PC-3 (cell line): ENCODE data around the gene SLIT1.

Experiments used
- EZH2 ChIP-seq: fragments of 300-600 bp; sonication (generic); IDR thresholded peaks from one replicate; pipeline ENCODE4 v1.6.1; 2017; ENCODE audit warnings: antibody characterized with exemption, mild to moderate bottlenecking, low read length; ENCODE audit not compliant: unreplicated experiment
- TF ChIP-seq, protein P1 (sequence below): fragments of 300-600 bp; sonication (generic); conservative IDR thresholded peaks from 2 replicates; pipeline ENCODE4 v1.5.1; 2017; ENCODE audit warnings: antibody characterized with exemption, low read depth, mild to moderate bottlenecking, low read length

DNA sequence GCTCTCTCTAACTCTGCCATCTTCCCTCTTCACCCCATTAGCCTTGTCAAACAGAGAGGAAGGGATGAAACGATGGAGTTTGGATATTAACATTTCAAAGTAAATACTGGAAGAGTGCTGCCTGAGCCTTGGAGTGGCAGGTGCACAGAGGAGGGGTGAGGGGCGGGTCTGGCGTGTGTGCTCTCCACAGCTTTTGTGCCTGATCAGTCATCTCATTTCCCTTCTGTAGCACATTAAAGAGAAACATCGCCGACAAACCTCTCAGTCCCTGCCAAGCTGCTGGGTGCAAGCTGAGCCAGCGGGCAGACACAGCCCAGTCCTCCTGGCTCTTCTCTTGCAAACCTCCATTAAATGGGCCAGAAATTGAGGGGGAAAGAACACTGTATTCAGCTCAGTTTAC is 76.2 kb downstream of the SLIT1 start:
- TF ChIP-seq, protein P1, sequence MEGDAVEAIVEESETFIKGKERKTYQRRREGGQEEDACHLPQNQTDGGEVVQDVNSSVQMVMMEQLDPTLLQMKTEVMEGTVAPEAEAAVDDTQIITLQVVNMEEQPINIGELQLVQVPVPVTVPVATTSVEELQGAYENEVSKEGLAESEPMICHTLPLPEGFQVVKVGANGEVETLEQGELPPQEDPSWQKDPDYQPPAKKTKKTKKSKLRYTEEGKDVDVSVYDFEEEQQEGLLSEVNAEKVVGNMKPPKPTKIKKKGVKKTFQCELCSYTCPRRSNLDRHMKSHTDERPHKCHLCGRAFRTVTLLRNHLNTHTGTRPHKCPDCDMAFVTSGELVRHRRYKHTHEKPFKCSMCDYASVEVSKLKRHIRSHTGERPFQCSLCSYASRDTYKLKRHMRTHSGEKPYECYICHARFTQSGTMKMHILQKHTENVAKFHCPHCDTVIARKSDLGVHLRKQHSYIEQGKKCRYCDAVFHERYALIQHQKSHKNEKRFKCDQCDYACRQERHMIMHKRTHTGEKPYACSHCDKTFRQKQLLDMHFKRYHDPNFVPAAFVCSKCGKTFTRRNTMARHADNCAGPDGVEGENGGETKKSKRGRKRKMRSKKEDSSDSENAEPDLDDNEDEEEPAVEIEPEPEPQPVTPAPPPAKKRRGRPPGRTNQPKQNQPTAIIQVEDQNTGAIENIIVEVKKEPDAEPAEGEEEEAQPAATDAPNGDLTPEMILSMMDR: no peak
- no peak for TF ChIP-seq EZH2
